Effector CD8-positive, alpha-beta T cell (primary cell): Measurements from ENCODE around the gene PPP1R12C.
"Not testable (repeated sequence)": the region's sequence is repeated elsewhere in the genome, so short reads cannot be mapped to it uniquely, and the experiment has no call there.

Experiments used
- DNase-seq: peaks from one replicate; lab custom pipeline; 2025; lab: John Stamatoyannopoulos, UW

The PPP1R12C gene

GRCh38 chr19:55112246-55112776 lies 5.1 kb downstream of the PPP1R12C start:
- no peak for DNase-seq

DNA sequence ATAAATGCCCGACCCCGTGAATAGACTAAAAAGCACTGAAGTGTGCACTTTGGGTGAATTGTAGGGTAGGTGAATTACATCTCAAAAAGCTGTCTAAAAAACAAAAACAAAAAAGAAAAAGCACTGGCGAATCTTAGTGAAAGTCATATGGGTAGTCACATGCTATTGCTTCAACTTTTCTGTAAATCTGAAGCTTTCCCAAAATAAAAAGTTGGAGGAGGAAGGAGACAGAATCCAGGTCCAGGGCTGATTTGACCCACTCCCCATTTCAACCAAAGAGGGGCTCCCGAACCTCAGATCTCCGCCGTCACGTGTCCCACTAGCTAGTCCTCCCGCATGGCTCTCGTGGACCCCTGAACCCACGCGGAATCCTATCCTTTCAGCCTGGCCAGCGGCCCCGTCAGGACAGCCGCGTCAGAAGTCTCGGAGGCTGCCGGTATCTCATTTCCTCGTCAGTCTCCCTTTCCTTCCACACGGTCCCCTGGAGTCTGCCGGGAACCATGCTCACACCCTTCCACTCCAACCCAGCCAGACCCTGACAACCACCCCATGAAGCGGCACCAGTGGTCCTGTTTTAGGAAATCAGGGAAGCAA lies 6.1 kb downstream of the PPP1R12C start:
- DNase-seq: no peak

- DNase-seq: no peak
Observed at GRCh38 chr19:55109527-55110291, 7.7 kb downstream of the PPP1R12C start.

GRCh38 chr19:55107252-55107651 lies 10.2 kb downstream of the PPP1R12C start:
- not testable (repeated sequence) for DNase-seq

DNA sequence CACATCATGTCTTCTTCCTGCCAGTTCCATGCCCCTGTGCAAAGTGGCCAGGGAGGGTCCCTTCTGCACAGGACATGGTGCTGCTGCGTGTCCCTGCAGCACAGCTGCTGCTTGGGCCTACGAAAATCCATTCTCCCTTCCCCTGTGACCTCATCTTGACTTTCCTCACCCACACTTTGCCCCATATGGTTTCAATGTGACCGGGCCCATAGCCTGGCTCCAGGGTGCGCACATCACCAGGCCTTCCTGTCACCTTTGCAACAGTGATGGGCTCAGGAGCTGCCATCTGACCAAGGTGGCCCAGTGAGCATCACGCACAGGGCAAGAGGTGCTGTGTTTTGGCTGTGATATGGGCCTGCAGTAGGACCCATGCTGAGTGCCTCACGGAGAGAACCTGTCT lies 10.8 kb downstream of the PPP1R12C start:
- no peak for DNase-seq

DNA sequence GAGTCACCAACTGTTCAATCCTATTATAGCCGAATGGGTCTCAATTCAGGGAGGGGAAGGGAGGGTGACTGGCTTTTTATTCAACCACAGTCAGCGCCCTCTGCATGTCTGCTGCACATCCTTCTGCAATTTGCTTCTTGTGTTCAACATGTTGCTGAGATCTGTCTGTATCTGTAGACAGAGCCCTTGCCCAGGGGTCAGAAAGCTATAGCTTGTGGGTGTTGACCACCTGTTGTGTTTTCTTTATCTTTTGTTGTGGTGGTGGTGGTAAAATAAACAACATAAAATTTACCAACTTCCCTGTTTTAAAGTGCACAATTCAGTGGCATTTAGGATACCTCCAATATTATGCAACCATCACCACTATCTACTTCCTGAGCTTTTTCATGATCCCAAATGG lies 12.2 kb downstream of the PPP1R12C start:
- no peak for DNase-seq

DNA sequence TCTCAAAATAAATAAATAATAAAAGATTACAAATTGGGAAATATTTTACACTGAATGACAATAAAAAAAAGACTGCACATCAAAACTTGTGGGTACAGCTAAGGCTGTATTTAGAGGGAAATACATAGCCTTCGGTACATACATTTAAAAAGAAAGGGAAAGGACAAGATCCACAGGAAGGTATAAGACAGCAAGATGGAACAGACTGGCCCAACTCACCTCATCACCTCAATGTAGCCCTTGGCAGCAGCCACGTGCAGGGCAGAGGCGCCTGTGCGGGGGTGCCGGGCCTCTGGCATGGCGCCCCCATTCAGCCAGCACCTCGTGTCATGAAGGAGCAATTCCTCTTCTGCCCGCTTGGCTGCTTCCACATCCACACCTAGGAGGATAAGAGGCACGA lies 14.2 kb downstream of the PPP1R12C start:
- DNase-seq: no peak

- DNase-seq: no peak
Observed at GRCh38 chr19:55101261-55101660, 16.2 kb downstream of the PPP1R12C start.

DNA sequence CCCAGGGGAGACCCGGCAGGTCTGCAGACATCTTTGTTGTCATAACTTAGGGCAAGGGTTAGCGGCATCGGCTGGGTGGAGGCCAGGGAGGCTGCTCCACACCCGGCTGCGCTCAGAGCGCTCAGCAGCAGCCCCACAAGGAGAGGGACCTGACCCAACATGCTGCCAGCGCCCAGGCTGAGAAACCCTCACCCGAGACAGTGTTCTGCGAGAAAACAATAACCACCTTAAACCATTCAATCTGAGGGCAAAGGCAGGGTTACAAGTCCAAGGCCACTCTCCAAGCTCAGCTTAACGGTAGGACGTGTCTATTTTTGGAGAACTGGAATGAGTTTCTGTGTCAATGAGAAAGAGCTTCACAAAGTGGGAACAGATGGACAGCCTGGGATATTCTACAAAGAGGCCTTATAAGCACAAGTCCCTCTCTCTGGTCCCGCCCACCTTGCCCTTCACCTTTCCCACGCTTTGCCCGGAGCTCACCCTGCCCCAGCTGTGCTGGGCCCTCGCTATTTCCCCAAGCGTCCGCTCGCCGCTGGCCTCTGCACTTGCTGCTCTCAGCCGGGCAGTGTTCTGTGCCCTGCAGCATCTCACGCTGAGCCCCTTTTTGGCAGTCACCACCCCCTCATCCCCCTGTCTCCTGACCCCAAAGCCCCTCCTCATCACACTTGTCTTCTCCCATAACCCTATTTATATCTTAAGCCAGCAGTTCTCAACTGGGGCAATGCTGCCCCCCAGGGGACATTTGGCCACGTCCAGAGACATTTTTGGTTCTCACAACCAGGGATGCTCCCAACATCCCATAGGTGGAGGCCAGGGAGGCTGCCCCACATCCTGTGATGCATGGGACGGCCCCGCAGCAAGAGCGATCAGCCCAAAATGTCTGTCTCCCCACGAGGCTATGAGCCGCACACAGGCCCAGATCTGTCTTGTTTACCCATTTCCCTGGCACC lies 17.6 kb downstream of the PPP1R12C start:
- no peak for DNase-seq

DNA sequence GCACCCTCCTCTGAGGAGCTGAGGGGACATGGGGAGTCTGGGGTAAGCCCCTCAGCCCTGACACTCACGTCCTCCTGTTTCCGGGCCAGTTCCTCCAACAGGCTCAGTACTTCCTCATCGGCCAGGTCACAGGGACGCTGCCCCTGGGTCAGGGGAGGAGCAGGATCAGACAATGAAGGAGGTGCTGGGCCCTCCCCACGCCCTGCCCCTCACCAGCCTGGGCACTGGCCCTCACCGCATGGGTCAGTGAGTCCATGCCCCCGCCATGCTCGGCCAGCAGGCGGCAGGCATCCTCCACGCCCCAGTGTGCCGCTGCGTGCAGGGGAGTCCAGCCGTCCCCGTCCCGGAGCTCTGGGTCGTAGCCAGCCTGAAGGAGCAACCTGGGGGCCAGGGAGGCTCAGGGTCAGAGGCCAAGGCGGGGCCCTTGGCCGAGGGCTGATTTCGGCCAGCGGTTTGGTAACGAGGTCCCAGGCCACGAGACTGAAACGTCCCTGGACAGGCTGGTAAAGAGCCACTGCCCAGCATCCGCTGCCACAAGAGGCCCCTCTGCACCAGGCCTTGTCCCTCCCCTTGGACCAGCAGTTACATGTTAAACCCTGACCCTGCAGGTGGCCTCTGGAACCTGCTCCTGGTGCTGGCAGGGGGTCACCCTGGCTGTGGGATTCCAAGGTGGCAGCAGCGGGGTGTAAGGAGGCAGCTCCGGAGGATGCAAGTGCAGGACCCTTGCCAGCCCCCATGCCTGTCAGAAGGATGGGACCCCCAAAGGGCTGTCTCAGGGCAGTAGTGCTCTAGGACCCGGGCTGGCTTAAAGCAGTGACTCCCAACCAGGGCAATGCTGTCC lies 18.5 kb downstream of the PPP1R12C start:
- DNase-seq: no peak

GRCh38 chr19:55097864-55098715 lies 19.3 kb downstream of the PPP1R12C start:
- no peak for DNase-seq

DNA sequence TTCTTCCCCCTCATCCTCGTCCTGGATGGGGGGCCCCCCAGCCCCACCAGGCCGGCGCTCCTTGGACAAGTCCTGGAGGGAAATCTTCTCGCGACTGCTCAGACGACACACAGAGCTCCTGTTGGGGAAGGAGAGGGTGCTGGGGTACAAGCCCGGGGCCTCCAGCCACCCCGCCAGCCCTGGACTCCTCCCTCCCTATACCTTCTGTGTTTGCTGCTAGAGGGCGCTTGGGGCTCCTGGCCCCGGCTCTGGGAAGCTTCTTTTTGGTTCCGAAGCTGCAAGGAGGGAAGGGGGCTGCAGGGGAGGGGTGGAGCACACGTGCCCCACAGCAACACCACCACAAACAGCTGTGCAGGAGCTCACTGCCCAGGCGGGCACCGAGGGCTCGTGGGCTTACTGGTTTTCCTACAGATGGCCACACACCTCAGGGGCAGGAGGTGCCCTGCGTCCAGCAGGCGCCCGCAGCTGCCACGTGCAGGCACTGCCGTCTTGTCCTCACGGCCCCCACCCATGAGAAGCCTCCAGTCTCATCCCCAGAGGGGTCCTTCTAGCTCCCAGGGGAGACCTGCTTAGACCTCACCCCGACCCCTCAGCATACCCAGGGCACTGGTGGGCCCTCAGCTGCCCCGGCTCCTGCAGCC lies 21.3 kb downstream of the PPP1R12C start:
- no peak for DNase-seq

DNA sequence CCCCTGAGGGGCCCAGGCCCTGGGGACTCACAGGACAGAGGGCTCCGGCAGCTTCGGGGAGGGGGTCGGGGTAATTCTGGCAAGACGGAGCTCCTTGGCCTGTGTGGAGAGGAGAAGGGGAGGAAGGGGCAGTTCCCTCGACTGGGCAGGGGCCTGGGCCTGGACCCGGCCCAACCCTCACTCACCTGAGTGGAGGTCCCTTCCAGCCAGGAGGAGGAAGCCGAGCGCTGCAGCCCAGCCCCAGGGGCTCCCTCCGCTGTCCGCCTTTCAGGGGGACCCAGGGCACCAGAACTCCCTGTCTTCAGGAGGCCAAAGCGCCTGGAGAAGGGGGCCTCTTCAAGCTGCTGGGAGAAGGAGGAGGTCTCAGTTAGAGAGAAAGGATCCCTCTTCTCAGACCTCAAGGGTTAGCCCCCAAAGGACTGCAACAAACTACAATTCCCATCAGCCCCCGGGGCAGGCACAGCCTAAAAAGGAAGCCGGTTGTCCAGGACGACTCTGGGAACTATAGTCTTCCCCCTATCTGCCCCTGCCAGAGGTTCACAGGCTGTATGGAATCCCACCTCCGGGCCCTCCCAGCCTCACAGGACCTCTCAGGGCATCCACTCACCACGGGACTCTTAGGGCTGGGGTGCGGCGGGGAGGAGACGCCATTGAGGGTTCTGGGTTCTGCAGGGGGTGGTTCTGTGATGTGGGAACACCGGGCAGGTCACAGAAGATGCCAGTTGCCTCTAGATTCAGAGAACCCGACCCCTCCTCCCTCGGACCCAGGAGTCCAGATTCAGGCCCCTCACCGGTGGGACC lies 22.0 kb downstream of the PPP1R12C start:
- DNase-seq: no peak

DNA sequence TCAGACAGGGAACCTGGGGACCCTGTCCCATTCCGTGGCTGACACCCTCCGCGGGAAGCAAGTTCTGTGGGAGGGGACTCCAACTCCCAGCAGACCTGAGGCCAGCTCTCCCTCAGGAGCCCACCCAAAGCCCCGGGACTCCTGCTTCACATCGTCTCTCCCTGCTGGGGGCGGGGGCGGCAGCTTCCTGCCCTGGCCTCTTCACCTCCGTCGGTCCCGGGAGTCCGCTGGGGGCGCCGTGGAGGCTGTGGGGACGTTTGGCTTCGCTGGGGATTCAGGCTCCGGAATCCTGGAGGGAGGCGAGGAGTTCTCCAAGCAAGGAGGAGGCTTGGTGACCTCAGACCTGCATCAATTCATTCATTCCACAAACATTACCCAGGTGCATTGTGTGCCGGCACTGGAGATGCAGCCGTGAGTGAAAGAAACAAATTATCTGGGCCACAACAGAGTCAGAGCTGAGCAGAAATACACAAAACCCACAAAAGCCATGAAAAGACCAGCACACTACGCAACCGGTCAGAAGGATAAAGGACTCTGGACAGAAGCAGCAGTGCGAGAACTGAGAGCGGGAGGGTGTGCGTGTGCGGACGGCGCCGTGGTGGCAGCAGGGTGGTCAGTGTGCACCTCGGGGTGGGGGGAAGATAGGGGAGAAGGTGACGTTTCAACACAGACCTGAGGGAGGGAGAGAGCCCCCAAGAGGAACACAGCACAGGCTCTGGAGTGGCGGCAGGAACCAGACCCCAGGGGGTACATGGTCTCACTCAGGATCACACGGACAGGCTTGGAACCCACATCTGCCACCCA lies 22.8 kb downstream of the PPP1R12C start:
- no peak for DNase-seq

- no peak for DNase-seq
Observed at GRCh38 chr19:55092423-55093318, 24.8 kb downstream of the PPP1R12C start.

DNA sequence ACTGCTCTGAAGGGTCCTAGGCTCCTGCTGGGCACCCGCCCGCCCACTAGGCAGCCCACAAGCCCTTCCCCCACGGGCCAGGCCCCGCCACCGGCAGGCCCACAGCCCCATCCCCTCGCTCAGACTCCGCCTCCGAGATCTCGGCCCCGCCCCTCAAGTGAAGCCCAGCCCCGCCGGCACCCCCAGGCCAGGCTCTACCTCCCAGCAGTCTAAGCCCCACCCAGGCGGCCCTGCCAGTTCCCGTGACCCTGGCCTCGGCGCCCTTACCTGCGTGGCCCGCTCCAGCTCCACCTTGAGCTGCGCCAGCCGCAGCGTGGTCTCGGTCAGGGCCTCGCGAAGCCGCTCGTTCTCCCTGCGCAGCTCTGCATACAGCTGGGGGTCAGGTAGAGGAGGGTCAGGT lies 25.5 kb downstream of the PPP1R12C start:
- DNase-seq: no peak
